OCI-M2 (cell line): Measurements from ENCODE around the gene HDAC10.

Source experiments
- DNase-seq: peaks from one replicate; lab custom pipeline; 2025; ENCODE audit not compliant: unreplicated experiment; lab: John Stamatoyannopoulos, UW

HDAC10 gene

DNA sequence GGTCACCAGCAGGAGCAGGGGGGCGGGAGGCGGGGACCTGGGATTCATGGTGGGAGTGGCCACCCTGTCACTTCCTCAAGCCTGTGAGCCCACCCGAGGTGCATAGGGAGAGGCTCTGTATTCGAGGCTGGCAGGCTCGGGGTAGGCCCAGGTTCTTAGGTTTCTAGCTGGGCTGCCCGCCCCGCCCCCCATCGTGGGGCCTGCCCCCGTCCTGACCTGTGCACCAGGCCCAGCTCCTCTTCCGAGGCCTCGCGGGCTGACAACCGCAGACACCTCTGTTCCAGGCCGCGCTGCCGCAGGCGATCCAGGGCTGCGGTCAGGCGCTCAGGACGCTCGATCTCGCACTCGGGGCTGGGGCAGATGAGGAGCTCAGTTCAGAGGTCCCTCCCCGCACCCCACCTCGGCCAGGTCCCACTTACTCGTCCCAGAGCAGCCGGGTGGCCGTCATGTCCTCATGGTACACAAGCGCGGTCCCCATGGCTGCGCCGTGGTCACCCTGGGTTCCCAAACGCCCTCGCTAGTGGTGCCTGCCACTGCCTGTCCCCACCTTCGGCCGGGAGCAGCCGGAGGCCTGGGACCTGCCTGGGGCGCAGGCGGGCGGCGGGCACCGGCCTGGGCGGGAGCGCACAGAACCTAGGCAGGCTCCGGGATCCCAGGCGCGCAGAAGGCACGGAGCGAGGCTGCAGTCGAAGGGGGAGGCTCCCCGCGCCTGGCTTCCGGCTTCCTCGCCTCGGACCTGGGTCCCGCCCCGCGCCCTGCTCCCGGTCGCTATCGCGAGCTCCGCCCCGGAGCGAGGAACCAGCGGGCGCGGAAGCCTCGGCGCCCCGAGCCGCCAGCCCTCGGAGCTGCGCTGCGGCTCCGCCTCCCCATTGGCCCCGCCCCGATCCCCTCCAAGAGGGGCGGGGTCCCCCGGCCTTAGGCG lies at the start of gene HDAC10:
HDAC10 (minus strand) TSS at position 711 of the 922 bp plus-strand sequence; CDS start at position 478, 233 bp downstream.
- DNase-seq = no peak

- no peak for DNase-seq
Measured at GRCh38 chr22:50300620-50301257, 49.7 kb upstream of the HDAC10 start.

DNA sequence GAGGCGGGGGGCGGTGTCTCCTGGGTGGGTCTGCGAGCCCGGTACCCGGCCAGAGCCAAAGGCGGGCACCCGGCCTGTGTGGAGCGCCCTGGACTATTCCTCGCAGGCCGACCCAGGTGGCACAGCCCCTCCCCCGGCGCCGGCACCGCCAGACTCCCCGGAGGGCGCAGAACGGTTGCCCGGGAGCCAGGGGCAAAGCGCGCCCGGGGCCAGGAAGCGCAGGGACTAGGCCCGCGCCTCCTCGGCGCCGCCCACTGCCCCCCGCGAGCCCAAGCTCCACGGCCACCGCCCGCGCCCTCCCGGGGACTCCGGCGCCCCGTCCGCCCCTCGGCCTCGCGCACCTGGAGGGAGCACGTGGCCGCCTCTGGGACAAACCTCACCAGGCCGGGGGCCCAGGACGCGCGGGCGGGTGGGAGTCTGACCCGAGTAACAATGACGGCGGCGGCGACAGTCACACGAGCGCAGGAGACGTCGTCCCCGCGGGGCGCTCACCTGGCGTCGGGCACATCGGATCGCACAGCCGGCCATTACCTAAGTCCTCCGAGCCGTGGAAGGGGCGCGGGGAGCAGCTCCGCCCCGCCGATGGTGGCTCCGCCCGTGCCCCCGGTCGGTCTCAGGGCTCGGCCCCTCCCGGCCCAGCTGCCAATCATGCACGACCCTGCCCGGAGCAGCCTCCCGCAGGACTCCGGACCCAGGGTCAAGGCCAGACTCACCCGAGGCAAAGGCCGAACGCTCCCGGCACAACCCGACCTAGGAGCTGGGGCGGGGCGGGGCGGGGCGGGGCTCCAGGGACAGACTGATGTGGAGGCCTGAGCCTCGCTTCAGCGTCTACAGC lies 48.9 kb upstream of the HDAC10 start:
- no peak for DNase-seq

DNA sequence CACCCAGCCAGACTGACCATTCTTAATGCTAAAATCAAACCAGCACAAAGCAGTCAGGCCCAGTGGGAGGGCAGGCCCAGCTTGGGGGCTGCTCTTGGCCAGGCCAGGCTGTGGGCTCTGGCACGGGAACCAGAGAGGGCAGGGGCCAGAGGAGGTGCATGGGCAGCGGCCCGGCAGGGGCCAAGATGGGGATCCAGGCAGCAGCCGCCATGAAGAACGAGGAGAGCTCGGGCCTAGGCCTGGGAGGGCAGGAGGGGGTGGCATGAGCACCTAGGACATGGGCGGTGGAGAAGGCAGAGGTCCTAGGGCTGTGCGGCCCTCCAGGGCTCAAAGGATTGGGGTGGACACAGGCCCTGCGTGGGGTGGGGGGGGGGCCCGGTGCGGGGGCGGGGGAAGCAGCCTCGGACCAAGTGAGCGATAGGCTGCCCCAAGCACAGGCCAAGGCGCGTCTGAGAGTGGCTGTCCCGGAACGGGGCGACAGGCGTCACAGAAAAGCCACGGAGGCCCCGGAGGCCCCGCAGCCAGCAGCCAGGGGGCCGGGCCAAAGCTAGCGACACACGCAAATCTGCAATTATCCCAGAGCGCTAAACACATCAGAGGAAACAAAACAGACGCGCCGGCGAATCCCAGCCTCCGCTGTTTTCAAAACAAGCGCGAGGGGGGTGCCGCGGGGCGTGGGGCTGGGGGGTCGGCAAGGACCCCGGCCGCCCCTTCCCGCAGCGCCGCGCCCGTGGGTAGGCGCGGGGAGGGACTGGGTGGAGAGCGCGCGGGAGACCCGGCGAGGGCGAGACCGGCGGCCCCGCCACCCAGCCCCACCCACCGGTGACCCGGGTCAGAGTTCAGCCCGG lies 48.1 kb upstream of the HDAC10 start:
- DNase-seq = no peak

DNA sequence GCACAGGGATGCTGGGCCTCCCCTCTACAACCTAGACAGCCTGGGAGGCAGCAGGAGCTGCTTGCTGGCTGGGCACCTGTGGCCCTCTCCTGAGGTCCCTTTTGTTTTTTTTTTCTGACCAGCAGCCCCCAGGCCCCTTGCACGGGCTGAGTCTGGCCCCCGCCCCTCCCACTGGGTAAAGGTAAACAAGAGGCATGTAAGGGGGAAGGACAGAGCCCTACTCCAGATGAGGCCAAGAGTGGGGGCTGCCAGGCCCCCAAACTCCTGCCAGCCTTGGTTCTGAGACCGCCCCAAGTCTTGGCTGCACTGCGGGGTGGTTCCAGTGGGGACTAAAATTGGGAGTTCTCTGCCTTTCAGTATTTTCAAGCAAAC lies 47.2 kb upstream of the HDAC10 start:
- no peak for DNase-seq

GRCh38 chr22:50297510-50298265 lies 46.6 kb upstream of the HDAC10 start:
- DNase-seq = no peak

- no peak for DNase-seq
Measured at GRCh38 chr22:50296658-50297490, 45.8 kb upstream of the HDAC10 start.

DNA sequence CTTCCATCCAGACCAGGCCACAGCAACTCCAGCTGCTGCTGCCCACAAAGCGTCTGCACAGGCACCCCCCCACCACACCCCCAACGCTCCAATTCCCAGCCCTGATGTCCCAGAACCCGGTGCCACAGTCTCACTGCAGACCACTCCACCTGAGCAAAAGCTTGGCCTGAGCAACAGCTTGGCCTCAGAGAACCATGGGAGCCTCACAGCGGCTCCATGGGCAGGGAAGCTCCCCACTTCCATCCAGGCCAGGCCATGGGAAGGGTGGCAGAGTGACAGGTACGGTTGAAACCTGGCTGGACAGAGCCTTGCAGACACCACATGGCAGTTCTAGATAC lies 43.2 kb upstream of the HDAC10 start:
- DNase-seq = no peak

GRCh38 chr22:50293441-50294318 lies 42.6 kb upstream of the HDAC10 start:
- DNase-seq = no peak

- no peak for DNase-seq
Measured at GRCh38 chr22:50292643-50293440, 41.8 kb upstream of the HDAC10 start.

GRCh38 chr22:50289942-50290630 lies 39.0 kb upstream of the HDAC10 start:
- DNase-seq = no peak

DNA sequence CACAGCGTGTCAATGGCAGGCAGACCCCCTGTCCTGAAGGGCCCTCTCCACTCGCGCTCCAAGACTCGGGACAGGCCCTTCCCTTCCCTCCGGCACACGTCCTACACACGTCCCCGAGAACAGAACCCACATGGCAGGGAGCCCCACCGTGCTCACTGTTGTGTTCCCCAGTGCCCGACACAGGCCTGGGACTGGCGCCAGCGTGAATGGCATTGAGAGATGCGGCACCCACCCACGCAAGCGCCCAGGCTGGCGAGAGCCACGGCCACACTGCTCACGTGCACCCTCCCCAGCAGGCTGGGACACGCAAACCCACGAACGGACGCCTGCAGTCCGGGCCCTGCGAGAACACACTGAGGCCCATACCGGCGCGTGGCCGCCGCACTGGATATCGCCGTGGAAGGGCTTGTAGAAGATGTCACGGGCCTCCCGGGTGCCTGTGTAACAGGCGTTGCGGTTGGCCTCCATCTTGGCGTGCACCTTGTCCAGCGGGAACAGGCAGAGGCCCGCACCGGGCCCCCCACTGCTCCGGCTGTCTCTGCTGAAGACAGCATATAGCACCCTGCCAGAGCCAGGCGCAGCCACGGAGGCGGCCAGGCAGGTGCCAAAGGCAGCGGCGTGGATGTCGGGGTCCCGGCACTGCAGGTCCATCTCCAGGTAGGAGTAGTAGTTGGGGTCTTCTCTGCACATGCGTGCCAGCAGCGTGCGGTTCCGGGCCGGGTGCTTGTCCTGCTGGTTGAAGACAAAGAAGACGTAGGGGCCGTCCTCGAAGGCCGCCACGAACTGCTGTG lies 38.3 kb upstream of the HDAC10 start:
- DNase-seq = no peak

DNA sequence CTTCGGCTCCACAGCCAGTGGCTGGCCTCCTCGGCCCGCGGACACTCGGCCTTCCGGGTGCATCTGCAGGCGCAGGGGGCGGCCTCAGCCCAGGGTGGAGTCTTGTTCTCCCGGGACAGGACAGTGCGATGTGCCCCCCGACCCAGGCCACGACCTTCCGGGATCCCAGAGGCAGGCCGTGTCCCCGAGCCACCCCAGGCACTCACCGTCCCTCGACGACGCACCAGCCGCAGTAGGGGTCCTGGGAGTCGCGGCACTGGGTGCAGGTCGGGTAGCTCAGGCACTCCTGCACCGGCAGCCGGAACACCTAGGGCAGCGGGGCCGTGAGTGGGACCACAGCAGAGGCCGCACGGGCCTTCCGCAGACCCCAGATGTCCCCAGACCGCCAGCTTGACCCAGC lies 36.7 kb upstream of the HDAC10 start:
- no peak for DNase-seq

DNA sequence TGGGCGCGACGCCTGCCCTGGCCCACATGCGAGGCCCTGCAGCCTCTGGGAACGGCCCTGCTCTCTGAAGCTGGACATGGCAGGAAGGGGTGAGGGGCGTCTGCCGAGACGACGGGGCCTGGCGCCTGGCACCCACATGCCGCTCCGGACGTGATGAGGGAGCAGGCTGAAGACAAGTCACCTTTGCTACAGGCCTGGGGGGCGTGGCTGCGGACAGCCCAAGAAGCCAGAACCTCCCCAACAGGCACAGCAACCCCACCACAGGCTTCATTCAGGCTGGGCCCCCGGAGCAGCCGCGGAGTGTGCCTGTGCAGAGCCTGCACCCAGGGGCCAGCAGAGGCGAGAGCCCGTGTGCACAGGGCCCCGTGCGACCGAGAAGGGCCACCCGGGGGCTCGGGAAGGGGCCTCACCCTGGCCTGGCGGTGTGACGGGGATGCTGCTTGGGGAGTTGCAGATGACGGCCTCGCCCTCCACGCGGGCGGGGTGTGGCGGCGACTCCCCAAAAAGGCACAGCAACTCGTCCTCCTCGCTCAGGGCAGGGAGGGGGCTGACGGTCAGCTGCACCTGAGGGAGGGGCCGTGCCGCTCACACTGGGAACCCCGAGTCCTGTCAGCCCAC lies 35.7 kb upstream of the HDAC10 start:
- no peak for DNase-seq

DNA sequence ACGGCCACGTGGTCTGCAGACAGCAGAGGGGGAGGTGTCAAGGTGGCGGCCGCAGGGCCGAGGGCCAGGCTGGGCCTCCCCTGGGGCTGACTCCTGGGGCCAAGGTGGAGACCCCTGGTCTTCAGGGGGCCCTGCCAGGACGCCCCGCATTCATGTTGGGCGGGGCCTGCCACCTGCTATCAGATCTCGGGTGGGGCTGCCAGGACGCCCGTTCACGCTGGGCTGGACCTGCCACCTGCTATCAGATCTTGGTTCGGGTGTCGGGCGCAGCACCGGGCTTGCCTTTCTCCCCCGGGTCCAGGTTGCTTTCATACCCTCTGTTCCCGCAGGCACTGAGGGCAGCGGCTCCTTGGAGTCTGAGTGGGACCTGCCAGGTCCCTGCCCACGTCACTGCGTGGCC lies 35.2 kb upstream of the HDAC10 start:
- no peak for DNase-seq
